BJ (cell line): ENCODE results near the gene RSPO4. TPM values are rescaled to one million over a fixed set of nuclear protein-coding genes. Genes with fewer than 3 reads are reported as not detected.

Source experiments
- CTCF ChIA-PET: fragments of 350-600 bp; formaldehyde crosslinking; extraction: SDS; loops from one replicate; lab custom pipeline; 2021; ENCODE audit warnings: antibody characterized with exemption, inconsistent platforms; lab: Yijun Ruan, JAX
- POLR2A ChIA-PET: fragments of 300-600 bp; sonication (Branson Sonifier 250); formaldehyde crosslinking; extraction: SDS; loops from one replicate; lab custom pipeline; 2021; ENCODE audit warnings: antibody characterized with exemption; lab: Charles Lee
- DNase-seq: peaks from one replicate; pipeline ENCODE4 v3.0.0-alpha.2; 2011; ENCODE audit warnings: low read depth
- H3K27me3 ChIP-seq: 2 replicates; pipeline ENCODE4 v1.6.0; 2011; ENCODE audit warnings: low read length; ENCODE audit not compliant: control insufficient read depth, insufficient read depth
- H3K36me3 ChIP-seq: 2 replicates; pipeline ENCODE4 v1.5.1; 2011; ENCODE audit warnings: low read length; ENCODE audit not compliant: control insufficient read depth, insufficient read depth
- H3K4me3 ChIP-seq: 2 replicates; pipeline ENCODE4 v1.5.1; 2011; ENCODE audit warnings: low read depth, mild to moderate bottlenecking, control low read depth, low read length
- polyA plus RNA-seq: library from polyadenylated mRNA; depleted of rRNA; stranded (reverse); fragments of >200 nt; gene quantifications from 2 replicates; pipeline ENCODE4 v1.2.3, GENCODE V29; 2011
- TF ChIP-seq, protein P1 (sequence below): IDR thresholded peaks from 2 replicates; pipeline ENCODE4 v1.5.1; 2011; ENCODE audit warnings: low read depth, mild to moderate bottlenecking, control low read depth, inconsistent platforms, low read length, moderate library complexity; ENCODE audit not compliant: insufficient read depth

The RSPO4 gene
- polyA plus RNA-seq, 1 experiment: 0.52 TPM

DNA sequence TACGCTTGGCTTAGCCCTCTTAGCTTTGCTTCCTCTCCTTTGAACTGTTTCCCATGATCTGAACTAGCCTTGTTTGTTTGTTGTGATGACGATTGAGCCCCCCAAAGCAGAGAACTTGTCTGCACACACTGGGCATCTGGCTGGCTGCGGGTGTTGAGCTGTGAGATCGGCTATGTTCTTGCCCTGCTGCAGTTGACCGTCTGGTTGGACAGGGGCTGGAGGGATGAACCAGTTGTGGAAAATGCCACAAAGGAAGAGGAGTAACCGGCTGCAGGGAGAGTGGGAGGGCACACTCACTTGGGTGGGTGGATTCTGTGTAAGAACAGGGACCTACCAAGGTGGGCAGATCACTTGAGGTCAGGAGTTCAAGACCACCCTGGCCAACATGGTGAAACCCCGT, 12.4 kb upstream of the RSPO4 start:
- no peak overlapping the region for H3K4me3 ChIP-seq
- no peaks in the 10 kb centered on the region for H3K36me3 ChIP-seq
- ChIA-PET CTCF (no interaction called here), POLR2A (no interaction called here)
- TF ChIP-seq, protein P1, sequence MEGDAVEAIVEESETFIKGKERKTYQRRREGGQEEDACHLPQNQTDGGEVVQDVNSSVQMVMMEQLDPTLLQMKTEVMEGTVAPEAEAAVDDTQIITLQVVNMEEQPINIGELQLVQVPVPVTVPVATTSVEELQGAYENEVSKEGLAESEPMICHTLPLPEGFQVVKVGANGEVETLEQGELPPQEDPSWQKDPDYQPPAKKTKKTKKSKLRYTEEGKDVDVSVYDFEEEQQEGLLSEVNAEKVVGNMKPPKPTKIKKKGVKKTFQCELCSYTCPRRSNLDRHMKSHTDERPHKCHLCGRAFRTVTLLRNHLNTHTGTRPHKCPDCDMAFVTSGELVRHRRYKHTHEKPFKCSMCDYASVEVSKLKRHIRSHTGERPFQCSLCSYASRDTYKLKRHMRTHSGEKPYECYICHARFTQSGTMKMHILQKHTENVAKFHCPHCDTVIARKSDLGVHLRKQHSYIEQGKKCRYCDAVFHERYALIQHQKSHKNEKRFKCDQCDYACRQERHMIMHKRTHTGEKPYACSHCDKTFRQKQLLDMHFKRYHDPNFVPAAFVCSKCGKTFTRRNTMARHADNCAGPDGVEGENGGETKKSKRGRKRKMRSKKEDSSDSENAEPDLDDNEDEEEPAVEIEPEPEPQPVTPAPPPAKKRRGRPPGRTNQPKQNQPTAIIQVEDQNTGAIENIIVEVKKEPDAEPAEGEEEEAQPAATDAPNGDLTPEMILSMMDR: no peak
- DNase-seq: no peak
- no peaks in the 10 kb centered on the region; the same call in 1 of the 2 replicates for H3K27me3 ChIP-seq

- CTCF ChIA-PET: no interaction called here
- no peaks in the 10 kb centered on the region; the same call in 1 of the 2 replicates for H3K27me3 ChIP-seq
These were observed 11.6 kb upstream of the RSPO4 start for GRCh38 chr20:1013566-1014340.

DNA sequence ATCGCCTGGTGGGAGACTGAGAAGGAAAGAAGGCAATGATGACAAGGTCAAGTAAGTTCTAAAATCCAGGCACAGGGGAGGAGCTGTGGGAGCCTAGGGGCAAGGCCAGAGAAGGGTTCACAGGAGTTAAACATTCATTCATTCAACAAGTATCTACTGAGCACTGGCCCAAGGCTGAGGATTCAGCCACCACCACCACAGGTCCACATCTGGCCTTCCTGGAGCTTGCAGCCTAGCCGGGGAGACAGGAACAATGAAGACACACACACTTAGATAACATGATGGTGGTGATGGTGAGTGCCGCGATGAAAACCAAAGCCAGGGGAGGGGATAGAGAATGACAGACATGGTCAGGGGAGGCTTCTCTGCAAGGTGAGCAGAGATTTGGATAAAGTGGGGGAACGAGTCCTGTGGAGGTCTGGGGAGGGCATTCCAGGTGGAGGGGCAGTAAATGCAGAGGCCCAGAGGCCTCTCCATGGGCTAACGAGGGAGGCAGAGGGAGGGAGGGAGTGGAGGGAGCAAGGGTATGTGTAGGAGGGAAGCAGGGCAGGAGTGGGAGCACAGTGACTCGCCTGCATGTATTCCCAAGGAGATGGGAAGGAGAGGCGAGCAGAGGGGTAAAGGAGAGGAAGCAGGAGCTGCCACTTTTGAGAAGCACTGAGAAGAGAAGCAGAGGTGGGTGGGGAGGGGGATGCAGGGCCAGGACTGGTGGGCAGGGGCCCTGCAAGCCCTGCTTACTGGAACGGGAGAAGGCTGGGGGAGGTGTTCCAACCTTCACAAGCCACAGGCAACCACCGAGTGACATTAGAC, 10.5 kb upstream of the RSPO4 start:
- DNase-seq: no peak
- no peaks in the 10 kb centered on the region for H3K36me3 ChIP-seq
- POLR2A ChIA-PET: no interaction called here
- CTCF ChIA-PET: no interaction called here
- TF ChIP-seq, protein P1: no peak
- no peaks in the 10 kb centered on the region; the same call in 1 of the 2 replicates for H3K27me3 ChIP-seq
- H3K4me3 ChIP-seq: no peak overlapping the region

More at GRCh38 chr20:1013566-1014340, 11.6 kb upstream of the RSPO4 start:
- TF ChIP-seq, protein P1: no peak
- no peak for DNase-seq
- POLR2A ChIA-PET: no interaction called here
- Histone ChIP-seq H3K4me3 (no peak overlapping the region), H3K36me3 (no peaks in the 10 kb centered on the region)

DNA sequence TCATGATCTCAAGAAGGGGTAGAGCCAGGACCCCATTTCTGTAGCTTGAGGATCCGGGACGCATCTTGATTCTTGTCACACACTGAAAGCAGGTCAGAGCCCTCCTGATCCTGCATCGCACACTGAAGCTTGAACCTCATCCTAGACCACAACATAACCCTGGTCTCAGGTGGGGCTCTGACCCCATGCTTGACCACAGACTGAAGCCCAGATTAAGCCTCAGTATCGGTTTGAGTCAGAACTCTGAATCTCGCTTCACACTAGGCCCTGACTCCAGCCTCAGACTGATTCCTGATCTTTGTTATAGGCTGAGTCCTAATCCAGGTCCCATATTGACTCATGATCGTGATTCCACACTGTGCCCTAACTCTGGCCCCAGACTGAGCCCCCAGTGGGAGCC, 8.5 kb upstream of the RSPO4 start:
- Histone ChIP-seq H3K4me3 (no peak overlapping the region), H3K27me3 (no peaks in the 10 kb centered on the region; the same call in 1 of the 2 replicates), H3K36me3 (no peaks in the 10 kb centered on the region)
- ChIA-PET CTCF (no interaction called here), POLR2A (no interaction called here)
- TF ChIP-seq, protein P1: no peak
- no peak for DNase-seq

- ChIA-PET CTCF (no interaction called here), POLR2A (no interaction called here)
- Histone ChIP-seq H3K4me3 (no peak overlapping the region), H3K27me3 (peaks cover 5% of the 10 kb centered on the region), H3K36me3 (no peaks in the 10 kb centered on the region)
- no peak for DNase-seq
- TF ChIP-seq, protein P1: no peak
These were observed 3.4 kb upstream of the RSPO4 start for GRCh38 chr20:1005452-1006027.
